Left ventricle myocardium inferior (tissue), 1 donor: ENCODE results near the gene MGMT. TPM values are rescaled to one million over a fixed set of nuclear protein-coding genes. Genes with fewer than 3 reads are reported as not detected.

ENCODE experiments used
- DNase-seq: peaks from one replicate; pipeline ENCODE4 v3.0.0-alpha.2; 2020
- H3K27ac ChIP-seq: fragments of 200-600 bp; replicated peaks from 2 replicates; pipeline ENCODE4 v1.8.0; 2021
- H3K27me3 ChIP-seq: fragments of 200-600 bp; 2 replicates; pipeline ENCODE4 v1.8.0; 2021; ENCODE audit warnings: low read depth
- H3K36me3 ChIP-seq: fragments of 200-600 bp; 2 replicates; pipeline ENCODE4 v1.8.0; 2021
- H3K4me1 ChIP-seq: fragments of 200-600 bp; 2 replicates; pipeline ENCODE4 v1.8.0; 2021
- H3K4me3 ChIP-seq: fragments of 200-600 bp; 2 replicates; pipeline ENCODE4 v1.8.0; 2021; ENCODE audit warnings: mild to moderate bottlenecking, moderate library complexity
- H3K9me3 ChIP-seq: fragments of 200-600 bp; replicated peaks from 2 replicates; pipeline ENCODE4 v1.8.0; 2021
- CTCF ChIP-seq: fragments of 200-600 bp; IDR thresholded peaks from 2 replicates; pipeline ENCODE4 v1.8.0; 2021; ENCODE audit warnings: antibody characterized with exemption, mild to moderate bottlenecking, borderline replicate concordance
- intact Hi-C: fragments of 100-400 bp; cut with micrococcal nuclease; formaldehyde crosslinking; loops from one replicate; pipeline ENCODE4 v1.11.0; 2022
- total RNA-seq: library from RNA; stranded (reverse); fragmentation: NEBNext Ultra II Directional; extraction: Animal tissue kit (Norgen Biotek cat#: 25700); gene quantifications from one replicate; pipeline ENCODE4 v1.2.1, GENCODE V29; 2021
- donor health status: DM: no; HTN: yes; CAD: no; lungs with severe emphysema.

Gene MGMT
- total RNA-seq, 1 donor from 2014 or later: 15.4 TPM

DNA sequence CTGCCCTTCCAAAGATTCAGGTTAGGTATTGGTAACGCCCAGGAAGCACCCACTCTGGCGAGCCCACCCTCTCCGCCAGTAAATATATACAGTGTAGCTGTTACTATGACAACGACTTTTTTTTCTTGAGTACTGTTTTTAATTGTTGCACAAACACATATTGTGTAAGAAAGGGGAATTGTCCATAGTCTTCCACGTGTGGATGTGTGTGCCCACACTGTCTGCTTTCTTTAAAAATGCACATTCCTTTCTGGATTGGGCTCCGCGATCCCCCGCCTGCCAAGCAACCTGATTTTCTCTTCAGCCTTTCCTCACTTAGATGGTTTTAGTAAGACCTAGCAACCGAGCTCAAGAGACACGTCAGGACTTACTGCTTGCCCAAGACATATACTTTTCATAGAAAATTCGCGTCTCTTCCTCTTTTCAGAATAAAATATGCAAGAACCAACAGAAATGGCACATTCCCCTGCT lies 249.2 kb downstream of the MGMT start:
- Histone ChIP-seq H3K27me3 (no peaks in the 10 kb centered on the region), H3K36me3 (peaks cover 3% of the 10 kb centered on the region), H3K4me3 (no peak overlapping the region), H3K9me3 (peaks cover 4% of the 10 kb centered on the region), H3K27ac (no peak overlapping the region), H3K4me1 (no peaks in the 10 kb centered on the region)
- TF ChIP-seq CTCF: no peak
- intact Hi-C loops: no loop called here
- DNase-seq: no peak

GRCh38 chr10:129716881-129717280 lies 249.8 kb downstream of the MGMT start:
- Histone ChIP-seq H3K9me3 (peaks cover 11% of the 10 kb centered on the region), H3K4me1 (no peaks in the 10 kb centered on the region), H3K27me3 (no peaks in the 10 kb centered on the region), H3K36me3 (peaks cover 7% of the 10 kb centered on the region), H3K4me3 (no peak overlapping the region), H3K27ac (no peak overlapping the region)
- intact Hi-C loops: no loop called here
- no peak for TF ChIP-seq CTCF
- no peak for DNase-seq

DNA sequence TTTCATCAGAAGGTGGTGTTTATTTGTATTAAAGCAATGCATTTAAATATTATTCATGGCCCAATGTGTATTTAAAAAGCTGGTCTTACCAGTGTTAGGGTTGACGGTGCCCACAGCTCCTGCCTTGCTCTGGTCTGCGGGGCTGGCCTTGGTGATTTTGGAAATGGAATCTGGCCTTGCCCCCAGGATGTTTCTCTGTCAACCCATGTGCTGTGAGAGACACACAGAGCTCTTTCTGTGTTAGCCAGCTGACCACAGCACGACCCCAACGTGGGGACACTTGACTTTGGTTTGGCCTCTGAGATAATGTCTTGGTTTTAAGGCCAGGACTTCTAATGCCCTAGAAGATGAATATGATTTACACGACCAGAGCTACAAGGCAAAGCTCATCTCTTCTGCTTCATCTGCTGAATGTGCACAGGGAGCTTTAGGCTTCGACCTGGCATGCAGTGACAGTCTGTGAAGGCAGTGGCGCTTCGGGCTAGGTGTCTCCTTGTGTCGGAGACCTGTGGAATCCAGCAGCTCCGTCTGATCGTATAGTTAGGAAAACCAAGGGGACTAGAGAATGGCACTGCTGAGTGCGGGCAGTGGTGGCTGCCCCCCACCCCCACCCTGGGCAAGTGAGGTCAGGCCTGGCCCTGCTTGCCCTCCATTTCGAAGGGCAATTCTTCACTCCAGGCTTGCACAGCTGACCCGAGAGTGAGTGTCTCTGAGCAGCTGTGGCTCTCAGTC lies 250.9 kb downstream of the MGMT start:
- no peak for DNase-seq
- no peak for TF ChIP-seq CTCF
- no peak overlapping the region for H3K4me3 ChIP-seq
- no peaks in the 10 kb centered on the region for H3K27me3 ChIP-seq
- H3K27ac ChIP-seq: no peak overlapping the region
- H3K4me1 ChIP-seq: no peaks in the 10 kb centered on the region
- peaks cover 7% of the 10 kb centered on the region for H3K36me3 ChIP-seq
- intact Hi-C loops: no loop called here
- H3K9me3 ChIP-seq: peaks cover 17% of the 10 kb centered on the region

GRCh38 chr10:129718548-129719414 lies 251.7 kb downstream of the MGMT start:
- no peak overlapping the region for H3K4me3 ChIP-seq
- no peaks in the 10 kb centered on the region for H3K27me3 ChIP-seq
- DNase-seq: no peak
- H3K9me3 ChIP-seq: peaks cover 17% of the 10 kb centered on the region
- peaks cover 7% of the 10 kb centered on the region for H3K36me3 ChIP-seq
- no peak for TF ChIP-seq CTCF
- H3K4me1 ChIP-seq: no peaks in the 10 kb centered on the region
- no peak overlapping the region for H3K27ac ChIP-seq
- intact Hi-C loops: no loop called here

- peaks cover 17% of the 10 kb centered on the region for H3K9me3 ChIP-seq
- H3K4me1 ChIP-seq: no peaks in the 10 kb centered on the region
- no peak for TF ChIP-seq CTCF
- no peak overlapping the region for H3K27ac ChIP-seq
- no peak overlapping the region for H3K4me3 ChIP-seq
- no peak for DNase-seq
- intact Hi-C loops: no loop called here
- H3K27me3 ChIP-seq: no peaks in the 10 kb centered on the region
- peaks cover 7% of the 10 kb centered on the region for H3K36me3 ChIP-seq
Measured at GRCh38 chr10:129719415-129719739, 252.3 kb downstream of the MGMT start.
